Caco-2 (cell line): ENCODE results near the gene TNNT1. TPM values are rescaled to one million over a fixed set of nuclear protein-coding genes. Genes with fewer than 3 reads are reported as not detected.

Experiments used
- BruUV-seq: library from RNA; stranded (reverse); fragments of 400-500 nt; replicated peaks from 2 replicates; lab custom pipeline; 2021; lab: Mats Ljungman, UMichigan
- CTCF ChIA-PET: fragments of 300-600 bp; sonication (Branson Sonifier 250); formaldehyde crosslinking; loops from one replicate; lab custom pipeline; 2022; ENCODE audit warnings: antibody characterized with exemption; lab: Charles Lee
- POLR2A ChIA-PET: fragments of 300-600 bp; sonication (Branson Sonifier 250); formaldehyde crosslinking; loops from one replicate; lab custom pipeline; 2022; ENCODE audit warnings: antibody characterized with exemption; lab: Charles Lee
- DNase-seq, 2 experiments: peaks; one replicate each; pipeline versions ENCODE4 v3.0.0 to v3.0.0-alpha.2; 2020 to 2022
- H3K27me3 ChIP-seq: replicated peaks from 2 replicates; pipeline ENCODE4 v1.6.0; 2011; ENCODE audit warnings: low read length; ENCODE audit not compliant: control insufficient read depth, insufficient read depth
- H3K36me3 ChIP-seq: 2 replicates; pipeline ENCODE4 v1.5.1; 2011; ENCODE audit warnings: low read length; ENCODE audit not compliant: control insufficient read depth, insufficient read depth
- H3K4me1 ChIP-seq: fragments of 250-450 bp; sonication (Bioruptor Pico); 2 replicates; pipeline ENCODE4 v1.5.1; 2020; ENCODE audit warnings: mild to moderate bottlenecking
- H3K4me3 ChIP-seq: 2 replicates; pipeline ENCODE4 v1.5.1; 2011; ENCODE audit warnings: low read depth, mild to moderate bottlenecking, control low read depth, low read length
- H3K9me3 ChIP-seq: fragments of 250-450 bp; sonication (Bioruptor Pico); 2 replicates; pipeline ENCODE4 v1.5.1; 2020; ENCODE audit warnings: mild to moderate bottlenecking, moderate library complexity
- H3K27ac Mint-ChIP-seq: one replicate; pipeline ENCODE4 v1.8.0; 2022; ENCODE audit warnings: mixed read lengths; ENCODE audit not compliant: unreplicated experiment
- H3K27me3 Mint-ChIP-seq: one replicate; pipeline ENCODE4 v1.8.0; 2022; ENCODE audit warnings: mixed read lengths; ENCODE audit not compliant: insufficient read depth, unreplicated experiment
- H3K36me3 Mint-ChIP-seq: one replicate; pipeline ENCODE4 v1.8.0; 2022; ENCODE audit warnings: mild to moderate bottlenecking, mixed read lengths; ENCODE audit not compliant: insufficient read depth, unreplicated experiment
- H3K4me1 Mint-ChIP-seq: one replicate; pipeline ENCODE4 v1.8.0; 2022; ENCODE audit warnings: low read depth, mixed read lengths; ENCODE audit not compliant: unreplicated experiment
- H3K4me3 Mint-ChIP-seq: one replicate; pipeline ENCODE4 v1.8.0; 2022; ENCODE audit warnings: mild to moderate bottlenecking, moderate library complexity, mixed read lengths; ENCODE audit not compliant: unreplicated experiment
- H3K9me3 Mint-ChIP-seq: one replicate; pipeline ENCODE4 v1.8.0; 2022; ENCODE audit warnings: mixed read lengths; ENCODE audit not compliant: unreplicated experiment
- intact Hi-C: fragments of 100-400 bp; cut with micrococcal nuclease; formaldehyde crosslinking; loops from one replicate; pipeline ENCODE4 v1.10.0; 2022; ENCODE audit not compliant: unreplicated experiment
- total RNA-seq: library from RNA; stranded (reverse); gene quantifications from 2 replicates; pipeline ENCODE4 v1.2.3, GENCODE V29; 2022
- TF ChIP-seq, protein P1 (sequence below), 2 experiments: fragments of 200-600 bp in 1 of 2; IDR thresholded peaks; 1 replicate in 1 of 2; 2 replicates in 1 of 2; pipeline versions ENCODE4 v1.5.1 to v1.8.0; 2011 to 2022; ENCODE audit warnings: antibody characterized with exemption in 1 of 2, control low read depth in 1 of 2, inconsistent platforms in 1 of 2, low read depth in 1 of 2, low read length in 1 of 2, mild to moderate bottlenecking in 1 of 2, moderate library complexity in 1 of 2; ENCODE audit not compliant: insufficient read depth in 1 of 2, severe bottlenecking in 1 of 2, unreplicated experiment in 1 of 2

The TNNT1 gene
- total RNA-seq, 1 experiment from 2014 or later = 18.0 TPM

DNA sequence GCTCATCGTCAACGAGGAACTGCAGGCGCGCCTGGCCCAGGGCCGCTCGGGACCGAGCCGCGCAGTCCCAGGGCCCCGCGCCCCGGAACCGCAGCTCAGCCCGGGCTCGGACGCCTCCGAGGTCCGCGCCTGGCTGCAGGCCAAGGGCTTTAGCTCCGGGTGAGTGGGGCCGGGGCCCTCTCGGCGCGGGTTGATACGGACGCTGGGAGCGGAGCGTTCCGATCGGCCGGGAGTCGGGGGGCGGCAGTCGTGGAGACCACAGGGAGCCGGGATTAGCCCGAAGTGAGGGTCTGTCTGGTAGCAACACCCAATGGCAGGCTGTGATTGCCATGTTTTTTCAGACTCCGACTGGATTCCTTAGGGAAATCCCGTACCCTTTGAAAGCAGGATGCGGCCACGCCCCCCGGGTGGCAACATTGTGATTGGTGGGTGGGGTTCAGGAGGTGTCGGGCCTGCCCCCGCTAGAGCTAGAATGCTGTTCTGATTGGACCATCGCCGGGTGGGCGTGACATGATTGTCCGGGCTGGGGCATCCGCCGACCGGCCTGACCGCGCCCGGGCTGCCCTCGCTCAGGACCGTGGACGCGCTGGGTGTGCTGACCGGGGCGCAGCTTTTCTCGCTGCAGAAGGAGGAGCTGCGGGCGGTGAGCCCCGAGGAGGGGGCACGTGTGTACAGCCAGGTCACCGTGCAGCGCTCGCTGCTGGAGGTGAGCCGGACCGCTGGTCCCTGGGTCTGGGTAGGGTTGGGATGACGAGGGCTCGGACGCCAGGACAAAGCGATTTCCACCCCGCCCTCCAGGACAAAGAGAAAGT is 62.1 kb downstream of the TNNT1 start:
- no peaks in the 10 kb centered on the region for H3K27me3 ChIP-seq
- BruUV-seq = no TSS peak
- H3K27ac Mint-ChIP-seq = no peak overlapping the region
- peaks cover 86% of the 10 kb centered on the region for H3K36me3 Mint-ChIP-seq
- no peaks in the 10 kb centered on the region for H3K27me3 Mint-ChIP-seq
- H3K9me3 ChIP-seq = no peaks in the 10 kb centered on the region
- peaks cover 9% of the 10 kb centered on the region for H3K4me1 Mint-ChIP-seq
- TF ChIP-seq, protein P1, sequence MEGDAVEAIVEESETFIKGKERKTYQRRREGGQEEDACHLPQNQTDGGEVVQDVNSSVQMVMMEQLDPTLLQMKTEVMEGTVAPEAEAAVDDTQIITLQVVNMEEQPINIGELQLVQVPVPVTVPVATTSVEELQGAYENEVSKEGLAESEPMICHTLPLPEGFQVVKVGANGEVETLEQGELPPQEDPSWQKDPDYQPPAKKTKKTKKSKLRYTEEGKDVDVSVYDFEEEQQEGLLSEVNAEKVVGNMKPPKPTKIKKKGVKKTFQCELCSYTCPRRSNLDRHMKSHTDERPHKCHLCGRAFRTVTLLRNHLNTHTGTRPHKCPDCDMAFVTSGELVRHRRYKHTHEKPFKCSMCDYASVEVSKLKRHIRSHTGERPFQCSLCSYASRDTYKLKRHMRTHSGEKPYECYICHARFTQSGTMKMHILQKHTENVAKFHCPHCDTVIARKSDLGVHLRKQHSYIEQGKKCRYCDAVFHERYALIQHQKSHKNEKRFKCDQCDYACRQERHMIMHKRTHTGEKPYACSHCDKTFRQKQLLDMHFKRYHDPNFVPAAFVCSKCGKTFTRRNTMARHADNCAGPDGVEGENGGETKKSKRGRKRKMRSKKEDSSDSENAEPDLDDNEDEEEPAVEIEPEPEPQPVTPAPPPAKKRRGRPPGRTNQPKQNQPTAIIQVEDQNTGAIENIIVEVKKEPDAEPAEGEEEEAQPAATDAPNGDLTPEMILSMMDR (IDR thresholded peaks at IDR 0.05; ENCODE audit: insufficient read depth in 1 of 2, low read depth in 1 of 2, low read length in 1 of 2, severe bottlenecking in 1 of 2, unreplicated experiment in 1 of 2) = no peak
- intact Hi-C loops = no loop called here
- CTCF ChIA-PET = no interaction called here
- no peaks in the 10 kb centered on the region for H3K4me1 ChIP-seq
- no peak overlapping the region for H3K4me3 ChIP-seq
- H3K4me3 Mint-ChIP-seq = no peak overlapping the region
- POLR2A ChIA-PET = no interaction called here
- H3K36me3 ChIP-seq = peaks cover 3% of the 10 kb centered on the region; the same call in 1 of the 2 replicates
- DNase-seq = no peak
- H3K9me3 Mint-ChIP-seq = no peaks in the 10 kb centered on the region

DNA sequence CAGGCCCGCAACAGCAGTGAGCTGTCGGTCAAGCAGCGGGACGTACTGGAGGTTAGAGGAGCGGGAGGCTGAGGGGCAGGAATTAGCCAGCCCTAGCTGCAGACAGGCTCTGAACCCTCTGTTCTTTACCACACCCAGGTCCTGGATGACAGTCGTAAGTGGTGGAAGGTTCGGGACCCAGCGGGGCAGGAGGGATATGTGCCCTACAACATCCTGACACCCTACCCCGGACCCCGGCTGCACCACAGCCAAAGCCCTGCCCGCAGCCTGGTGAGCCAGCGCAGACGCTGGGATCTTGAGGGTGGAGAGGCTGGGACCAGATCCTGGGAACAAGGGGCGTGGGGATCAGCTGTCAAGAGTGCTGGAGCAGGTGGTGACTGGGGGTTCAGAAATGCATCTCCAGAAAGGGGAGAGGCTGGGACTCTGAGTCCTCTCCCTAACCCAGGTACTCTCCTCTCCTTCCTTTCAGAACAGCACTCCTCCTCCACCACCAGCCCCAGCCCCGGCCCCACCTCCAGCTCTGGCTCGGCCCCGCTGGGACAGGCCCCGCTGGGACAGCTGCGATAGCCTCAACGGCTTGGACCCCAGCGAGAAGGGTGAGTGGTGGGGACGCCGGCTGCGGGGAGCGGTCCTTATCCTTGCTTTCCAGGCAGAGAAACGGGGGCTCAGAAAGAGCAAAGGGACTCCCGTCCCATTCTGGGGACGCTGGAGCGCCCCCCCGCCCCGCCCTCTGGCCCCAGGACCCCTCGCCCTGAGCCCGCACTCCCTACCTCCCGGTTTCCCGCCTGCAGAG is 62.9 kb downstream of the TNNT1 start:
- H3K4me3 Mint-ChIP-seq = no peak overlapping the region
- no TSS peak for BruUV-seq
- Histone ChIP-seq H3K27me3 (no peaks in the 10 kb centered on the region), H3K9me3 (no peaks in the 10 kb centered on the region), H3K4me1 (no peaks in the 10 kb centered on the region), H3K4me3 (no peak overlapping the region), H3K36me3 (peaks cover 3% of the 10 kb centered on the region; the same call in 1 of the 2 replicates)
- TF ChIP-seq, protein P1 (IDR thresholded peaks at IDR 0.05; ENCODE audit: insufficient read depth in 1 of 2, low read depth in 1 of 2, low read length in 1 of 2, severe bottlenecking in 1 of 2, unreplicated experiment in 1 of 2) = no peak
- H3K27me3 Mint-ChIP-seq = no peaks in the 10 kb centered on the region
- ChIA-PET CTCF (no interaction called here), POLR2A (no interaction called here)
- intact Hi-C loops = no loop called here
- no peaks in the 10 kb centered on the region for H3K9me3 Mint-ChIP-seq
- no peak overlapping the region for H3K27ac Mint-ChIP-seq
- peaks cover 85% of the 10 kb centered on the region for H3K36me3 Mint-ChIP-seq
- DNase-seq = no peak
- H3K4me1 Mint-ChIP-seq = peaks cover 9% of the 10 kb centered on the region

DNA sequence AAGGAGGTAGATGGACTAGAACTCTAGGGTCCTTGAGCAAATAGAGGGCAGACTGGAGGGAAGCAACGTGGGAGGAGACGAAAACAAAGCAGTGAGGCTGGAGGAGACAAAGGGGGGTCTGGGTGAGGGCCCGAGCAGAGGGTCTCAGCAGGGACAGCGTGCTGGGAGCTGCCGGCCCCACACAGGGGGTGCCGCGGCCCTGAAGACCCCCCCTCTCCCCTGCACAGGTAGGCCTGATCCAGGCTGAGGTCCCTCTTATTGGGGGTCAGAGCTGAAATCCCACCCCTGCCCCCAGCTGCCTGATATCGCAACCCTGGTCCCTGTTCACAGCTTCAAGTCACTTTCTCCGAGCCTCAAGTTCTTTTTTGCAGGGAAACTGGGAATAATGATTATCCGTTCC is 64.6 kb downstream of the TNNT1 start:
- Mint-ChIP-seq H3K4me1 (peaks cover 21% of the 10 kb centered on the region), H3K4me3 (no peak overlapping the region), H3K27me3 (no peaks in the 10 kb centered on the region), H3K9me3 (no peaks in the 10 kb centered on the region), H3K27ac (no peak overlapping the region), H3K36me3 (peaks cover 82% of the 10 kb centered on the region)
- POLR2A ChIA-PET = no interaction called here
- intact Hi-C loops = no loop called here
- Histone ChIP-seq H3K4me1 (peaks cover 4% of the 10 kb centered on the region; the same call in 1 of the 2 replicates), H3K4me3 (no peak overlapping the region), H3K27me3 (no peaks in the 10 kb centered on the region), H3K9me3 (no peaks in the 10 kb centered on the region), H3K36me3 (peaks cover 3% of the 10 kb centered on the region; the same call in 1 of the 2 replicates)
- no peak for DNase-seq
- CTCF ChIA-PET = interaction anchor here (0.6 to 1.3 kb wide), 2 partner anchors 48 to 196 kb away, joined by 3 to 4 read pairs; no protein-coding TSS in a partner anchor
- BruUV-seq = no TSS peak
- TF ChIP-seq, protein P1 (IDR thresholded peaks at IDR 0.05; ENCODE audit: insufficient read depth in 1 of 2, low read depth in 1 of 2, low read length in 1 of 2, severe bottlenecking in 1 of 2, unreplicated experiment in 1 of 2) = no peak
